Thymus (tissue), 11 donors: ENCODE results near the gene GPATCH8. TPM values are rescaled to one million over a fixed set of nuclear protein-coding genes. Genes with fewer than 3 reads are reported as not detected.

Source experiments
- DNase-seq, 9 donors: peaks; one replicate each; pipeline ENCODE4 v3.0.0-alpha.2; 2013; ENCODE audit warnings: low spot score in 9 of 9, low read depth in 6 of 9, missing footprints in 1 of 9
- H3K27ac ChIP-seq, 2 donors: one replicate each; pipeline ENCODE4 v1.5.1; 2013; ENCODE audit warnings: control low read depth in 1 of 2, low read depth in 1 of 2, low read length in 1 of 2, mild to moderate bottlenecking in 1 of 2, moderate library complexity in 1 of 2
- H3K27me3 ChIP-seq, 2 donors: one replicate each; pipeline ENCODE4 v1.5.1; 2013; ENCODE audit warnings: low read length in 1 of 2; ENCODE audit not compliant: control insufficient read depth in 2 of 2, insufficient read depth in 1 of 2
- H3K36me3 ChIP-seq, 2 donors: one replicate each; pipeline ENCODE4 v1.5.1; 2013; ENCODE audit warnings: low read length in 1 of 2, mild to moderate bottlenecking in 1 of 2, moderate library complexity in 1 of 2; ENCODE audit not compliant: control insufficient read depth in 2 of 2, insufficient read depth in 2 of 2
- H3K4me1 ChIP-seq, 2 donors: one replicate each; pipeline ENCODE4 v1.5.1; 2013; ENCODE audit warnings: low read length in 2 of 2; ENCODE audit not compliant: control insufficient read depth in 2 of 2, insufficient read depth in 2 of 2
- H3K4me3 ChIP-seq, 2 donors: one replicate each; pipeline ENCODE4 v1.5.1; 2013; ENCODE audit warnings: low read length in 2 of 2, control low read depth in 1 of 2, mild to moderate bottlenecking in 1 of 2
- H3K9me3 ChIP-seq, 2 donors: one replicate each; pipeline ENCODE4 v1.5.1; 2013; ENCODE audit warnings: low read length in 1 of 2, mild to moderate bottlenecking in 1 of 2; ENCODE audit not compliant: control insufficient read depth in 2 of 2, insufficient read depth in 1 of 2
- WGBS: extraction: QIAGEN DNeasy Blood & Tissue Kit; methylation state at CpG from one replicate; pipeline ENCODE4 v1.1.7; 2013; 5-methylcytosine and 5-hydroxymethylcytosine counted together
- polyA plus RNA-seq: library from polyadenylated mRNA; stranded (reverse); fragments of 200-250 nt; gene quantifications from one replicate; pipeline ENCODE4 v1.2.3, GENCODE V29; 2013
- total RNA-seq: library from RNA; stranded (reverse); fragments of 120-200 nt; gene quantifications from one replicate; pipeline ENCODE4 v1.2.4, GENCODE V29; 2013
- donor health status: healthy.

GPATCH8 gene
- total and polyA plus RNA-seq, 2 donors: 11.1 to 12.7 TPM

GRCh38 chr17:44351961-44352827, 151.0 kb downstream of the GPATCH8 start:
- DNase-seq: no peak
- H3K36me3 ChIP-seq: peaks cover 12 to 19% of the 10 kb centered on the region in 2 donors
- WGBS: 95% methylated on average over 36 of the region's 36 CpGs

GRCh38 chr17:44351464-44351863, 151.7 kb downstream of the GPATCH8 start:
- Histone ChIP-seq H3K9me3 (no peaks in the 10 kb centered on the region), H3K4me3 (no peak overlapping the region), H3K27me3 (peaks cover 24 to 43% of the 10 kb centered on the region in 2 donors), H3K4me1 (peaks cover 4 to 10% of the 10 kb centered on the region in 2 donors), H3K36me3 (peaks cover 12 to 19% of the 10 kb centered on the region in 2 donors), H3K27ac (no peak overlapping the region)
- WGBS: 95% methylated on average over 8 of the region's 8 CpGs
- DNase-seq: no peak

More at GRCh38 chr17:44351961-44352827, 151.0 kb downstream of the GPATCH8 start:
- no peak overlapping the region for H3K4me3 ChIP-seq
- peaks cover 4 to 10% of the 10 kb centered on the region in 2 donors for H3K4me1 ChIP-seq
- no peak overlapping the region for H3K27ac ChIP-seq
- H3K27me3 ChIP-seq: peaks cover 24 to 44% of the 10 kb centered on the region in 2 donors
- H3K9me3 ChIP-seq: no peaks in the 10 kb centered on the region

GRCh38 chr17:44350733-44351226, 152.4 kb downstream of the GPATCH8 start:
- peaks cover 24 to 36% of the 10 kb centered on the region in 2 donors for H3K27me3 ChIP-seq
- peaks cover 4 to 17% of the 10 kb centered on the region in 2 donors for H3K4me1 ChIP-seq
- peak in 7 of 9 donors; percentile 43 to 83 (median 71) for DNase-seq
- peaks cover 12 to 19% of the 10 kb centered on the region in 2 donors for H3K36me3 ChIP-seq
- no peaks in the 10 kb centered on the region for H3K9me3 ChIP-seq
- 76% methylated on average over 6 of the region's 6 CpGs for WGBS
- no peak overlapping the region for H3K27ac ChIP-seq
- no peak overlapping the region for H3K4me3 ChIP-seq

DNA sequence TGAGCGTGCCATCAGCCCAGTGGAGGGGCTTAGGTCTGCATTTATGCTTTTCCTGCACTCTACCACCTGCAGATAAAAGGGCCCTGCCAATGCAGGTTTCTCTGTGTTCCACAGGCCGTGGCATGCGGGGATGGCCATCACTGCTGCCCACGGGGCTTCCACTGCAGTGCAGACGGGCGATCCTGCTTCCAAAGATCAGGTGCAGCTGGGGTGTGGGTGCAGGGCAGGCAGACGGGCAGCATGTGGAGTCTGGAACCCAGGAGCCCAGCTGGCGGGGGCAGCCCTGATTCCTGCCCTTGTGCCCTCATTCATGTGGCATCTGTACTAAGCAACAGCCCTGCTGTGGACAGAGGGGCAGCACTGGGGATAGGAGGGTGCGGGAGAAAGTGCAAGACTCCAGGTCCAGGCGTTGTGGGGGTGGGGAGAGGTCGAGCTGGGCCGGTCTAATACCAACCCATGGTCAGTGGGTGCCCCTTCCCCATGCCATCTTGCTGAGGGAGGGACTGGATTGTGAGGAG, 153.6 kb downstream of the GPATCH8 start:
- DNase-seq: no peak
- H3K27me3 ChIP-seq: peaks cover 17 to 30% of the 10 kb centered on the region in 2 donors
- peak overlapping the region in 1 of 2 donors; percentile 9 for H3K27ac ChIP-seq
- H3K4me3 ChIP-seq: no peak overlapping the region
- peaks cover 8 to 24% of the 10 kb centered on the region in 2 donors for H3K4me1 ChIP-seq
- H3K36me3 ChIP-seq: peaks cover 12 to 19% of the 10 kb centered on the region in 2 donors
- H3K9me3 ChIP-seq: no peaks in the 10 kb centered on the region
- WGBS: 96% methylated on average over 12 of the region's 12 CpGs

- DNase-seq: no peak
- WGBS: 97% methylated on average over 6 of the region's 6 CpGs
- H3K4me1 ChIP-seq: peaks cover 8 to 26% of the 10 kb centered on the region in 2 donors
- no peaks in the 10 kb centered on the region for H3K9me3 ChIP-seq
- no peak overlapping the region for H3K4me3 ChIP-seq
- no peak overlapping the region for H3K27ac ChIP-seq
- peaks cover 11 to 30% of the 10 kb centered on the region in 2 donors for H3K27me3 ChIP-seq
- H3K36me3 ChIP-seq: peaks cover 12 to 19% of the 10 kb centered on the region in 2 donors
Measured at GRCh38 chr17:44348988-44349364, 154.2 kb downstream of the GPATCH8 start.

DNA sequence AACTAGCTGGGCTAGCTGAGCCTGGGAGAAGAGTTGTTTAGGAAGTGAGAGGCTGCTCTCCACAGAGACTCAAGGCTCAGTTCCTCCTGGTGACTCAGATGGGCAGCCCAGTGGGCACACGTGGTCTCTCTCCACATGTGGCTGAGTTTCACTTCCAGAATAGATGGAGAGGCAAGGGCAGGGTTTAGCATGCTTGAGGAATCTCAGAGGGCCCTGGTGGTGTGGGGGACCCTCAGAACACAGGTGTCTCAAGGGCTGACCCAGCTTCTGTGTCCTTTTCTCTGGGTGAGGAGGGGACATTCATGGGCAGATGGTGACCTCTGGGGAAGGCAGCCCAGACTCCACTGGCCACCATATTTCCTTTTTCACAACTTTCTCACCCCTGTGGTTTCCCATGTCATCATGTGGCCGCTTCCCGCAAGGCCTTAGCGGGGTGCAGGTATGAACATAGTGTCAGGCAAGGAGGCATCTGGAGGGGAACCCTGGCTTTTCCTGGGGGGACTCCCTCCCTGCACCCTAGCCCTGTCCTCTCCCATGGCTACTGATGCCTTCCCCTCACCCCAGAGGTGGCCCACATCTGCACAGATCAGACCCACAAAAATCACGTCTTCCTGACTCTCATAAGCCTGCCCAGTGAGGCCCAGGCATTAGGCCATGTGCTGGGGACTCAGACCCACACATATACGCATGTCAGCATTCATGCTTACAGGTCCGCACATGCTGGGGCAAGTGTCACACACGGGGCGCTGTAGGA, 154.8 kb downstream of the GPATCH8 start:
- H3K27ac ChIP-seq: no peak overlapping the region

More for the DNA sequence above, 154.8 kb downstream of the GPATCH8 start:
- no peaks in the 10 kb centered on the region for H3K9me3 ChIP-seq
- peaks cover 5 to 30% of the 10 kb centered on the region in 2 donors for H3K27me3 ChIP-seq
- H3K36me3 ChIP-seq: peaks cover 12 to 19% of the 10 kb centered on the region in 2 donors
- peaks cover 5 to 27% of the 10 kb centered on the region in 2 donors for H3K4me1 ChIP-seq
- 82% methylated on average over 9 of the region's 9 CpGs for WGBS
- peak in 1 of 9 donors; percentile 34 for DNase-seq
- H3K4me3 ChIP-seq: no peak overlapping the region

Other genes starting within 250 kb of the GPATCH8 start
- gene SLC4A1, start 235.3 kb downstream of the GPATCH8 start, total RNA-seq: 6.9 TPM
- 0.37 TPM for gene SLC4A1, start 235.3 kb downstream of the GPATCH8 start, polyA plus RNA-seq
- gene RUNDC3A, start 194.8 kb downstream of the GPATCH8 start, total RNA-seq: 0.99 TPM
- 4.9 TPM for gene RUNDC3A, start 194.8 kb downstream of the GPATCH8 start, polyA plus RNA-seq
- gene SLC25A39, start 178.6 kb downstream of the GPATCH8 start, total RNA-seq: 46.9 TPM
- gene SLC25A39, start 178.6 kb downstream of the GPATCH8 start, polyA plus RNA-seq: 93.8 TPM
- gene GRN, start 158.1 kb downstream of the GPATCH8 start, total RNA-seq: 74.8 TPM
- gene GRN, start 158.1 kb downstream of the GPATCH8 start, polyA plus RNA-seq: 93.0 TPM
- 1.4 TPM for gene FAM171A2, start 139.6 kb downstream of the GPATCH8 start, total RNA-seq
- 0.39 TPM for gene FAM171A2, start 139.6 kb downstream of the GPATCH8 start, polyA plus RNA-seq
- gene ITGA2B, start 113.8 kb downstream of the GPATCH8 start, total RNA-seq: 0.38 TPM
- 0.41 TPM for gene ITGA2B, start 113.8 kb downstream of the GPATCH8 start, polyA plus RNA-seq
- gene FZD2, start 54.1 kb upstream of the GPATCH8 start, total RNA-seq: 0.80 TPM
- gene FZD2, start 54.1 kb upstream of the GPATCH8 start, polyA plus RNA-seq: 1.7 TPM
- 0.09 TPM for gene MEIOC, start 153.1 kb upstream of the GPATCH8 start, total RNA-seq
- 0.05 TPM for gene MEIOC, start 153.1 kb upstream of the GPATCH8 start, polyA plus RNA-seq
- 22.8 TPM for gene CCDC43, start 186.4 kb upstream of the GPATCH8 start, total RNA-seq
- gene CCDC43, start 186.4 kb upstream of the GPATCH8 start, polyA plus RNA-seq: 19.3 TPM
- 3.5 TPM for gene DBF4B, start 205.3 kb upstream of the GPATCH8 start, total RNA-seq
- 5.2 TPM for gene DBF4B, start 205.3 kb upstream of the GPATCH8 start, polyA plus RNA-seq